ENCODE measurements around the gene RGS12. TPM values are rescaled to one million over a fixed set of nuclear protein-coding genes. Genes with fewer than 3 reads are reported as not detected.

The RGS12 gene
- total RNA-seq, 1 experiment from 2014 or later: 16.9 TPM

DNA sequence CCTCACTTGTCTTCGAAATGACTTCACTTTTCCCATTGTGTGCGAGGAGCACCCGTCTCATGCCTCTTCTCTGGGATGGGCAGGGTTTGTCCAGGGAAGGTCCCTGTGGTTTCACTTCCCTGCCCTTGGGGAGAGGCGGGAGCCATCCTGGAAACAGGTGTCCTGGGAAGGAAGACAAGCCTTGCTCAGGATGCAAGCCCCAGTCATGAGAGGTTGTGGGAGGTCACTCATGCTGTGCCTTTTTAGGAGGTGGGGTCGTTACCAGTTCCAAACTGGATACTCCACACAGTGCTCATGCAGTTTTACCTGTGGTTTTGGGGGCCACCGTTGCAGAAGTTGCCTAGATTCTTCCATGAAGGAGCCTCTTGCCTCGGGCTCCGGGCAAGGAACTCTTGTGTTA is 3.8 kb downstream of the RGS12 start:
- peaks cover 3% of the 10 kb centered on the region for H4K20me1 ChIP-seq (ENCODE audit: control insufficient read depth, insufficient read depth, insufficient read length)
- H3K18ac ChIP-seq (ENCODE audit: insufficient read length, low read depth, low read length): no peak overlapping the region
- H2BK12ac ChIP-seq (ENCODE audit: insufficient read length, low read depth, low read length): no peak overlapping the region
- no peak overlapping the region for H3K4me2 ChIP-seq (ENCODE audit: insufficient read depth, insufficient read length, low read length)
- Mint-ChIP-seq H3K27me3 (ENCODE audit: low read depth) (peaks cover 5% of the 10 kb centered on the region), H3K4me3 (no peak overlapping the region), H3K27ac (no peak overlapping the region; a peak in 1 of 7 replicates), H3K4me1 (peaks cover 37 to 53% of the 10 kb centered on the region in 2 experiments), H3K36me3 (ENCODE audit: insufficient read depth in 1 of 3, low read depth in 3 of 3) (no peaks in the 10 kb centered on the region; a peak in 1 of 7 replicates), H3K9me3 (no peaks in the 10 kb centered on the region)
- H2BK120ac ChIP-seq (ENCODE audit: low read depth, low read length, poor library complexity, severe bottlenecking): no peak overlapping the region
- TF ChIP-seq, protein P1, sequence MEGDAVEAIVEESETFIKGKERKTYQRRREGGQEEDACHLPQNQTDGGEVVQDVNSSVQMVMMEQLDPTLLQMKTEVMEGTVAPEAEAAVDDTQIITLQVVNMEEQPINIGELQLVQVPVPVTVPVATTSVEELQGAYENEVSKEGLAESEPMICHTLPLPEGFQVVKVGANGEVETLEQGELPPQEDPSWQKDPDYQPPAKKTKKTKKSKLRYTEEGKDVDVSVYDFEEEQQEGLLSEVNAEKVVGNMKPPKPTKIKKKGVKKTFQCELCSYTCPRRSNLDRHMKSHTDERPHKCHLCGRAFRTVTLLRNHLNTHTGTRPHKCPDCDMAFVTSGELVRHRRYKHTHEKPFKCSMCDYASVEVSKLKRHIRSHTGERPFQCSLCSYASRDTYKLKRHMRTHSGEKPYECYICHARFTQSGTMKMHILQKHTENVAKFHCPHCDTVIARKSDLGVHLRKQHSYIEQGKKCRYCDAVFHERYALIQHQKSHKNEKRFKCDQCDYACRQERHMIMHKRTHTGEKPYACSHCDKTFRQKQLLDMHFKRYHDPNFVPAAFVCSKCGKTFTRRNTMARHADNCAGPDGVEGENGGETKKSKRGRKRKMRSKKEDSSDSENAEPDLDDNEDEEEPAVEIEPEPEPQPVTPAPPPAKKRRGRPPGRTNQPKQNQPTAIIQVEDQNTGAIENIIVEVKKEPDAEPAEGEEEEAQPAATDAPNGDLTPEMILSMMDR (conservative IDR thresholded peaks at IDR 0.05): no peak
- no peak overlapping the region for H4K5ac ChIP-seq (ENCODE audit: insufficient read length, low read depth, low read length)
- no peak overlapping the region for H3K23ac ChIP-seq (ENCODE audit: insufficient read length, low read depth, low read length)
- no peak overlapping the region for H3T11ph ChIP-seq (ENCODE audit: low read length)
- H4K8ac ChIP-seq (replicated peaks; ENCODE audit: insufficient read length, low read depth, low read length): no peak overlapping the region
- H2BK20ac ChIP-seq (ENCODE audit: low read depth, low read length, poor library complexity, severe bottlenecking): no peak overlapping the region
- no peak overlapping the region for H2BK15ac ChIP-seq (ENCODE audit: low read depth, low read length)
- no peak overlapping the region for H3K14ac ChIP-seq (ENCODE audit: insufficient read depth, low read length)
- H3K56ac ChIP-seq (ENCODE audit: insufficient read length, low read depth, low read length): no peak overlapping the region
- no CpG with 5 or more reads among the region's 8 CpGs for WGBS (ENCODE audit: extremely low coverage, insufficient read length, low lambda C conversion rate)
- no peaks in the 10 kb centered on the region for H3K9me3 ChIP-seq (ENCODE audit: control insufficient read depth, low read depth, low read length)
- no peak overlapping the region for H2BK5ac ChIP-seq (ENCODE audit: insufficient read length, low read length)
- H3K4me1 ChIP-seq (ENCODE audit: insufficient read depth, low read length): no peaks in the 10 kb centered on the region
- H3K4ac ChIP-seq (ENCODE audit: low read depth, low read length): no peak overlapping the region
- no peak overlapping the region for H2AK5ac ChIP-seq (ENCODE audit: insufficient read length, low read length)
- no peak overlapping the region for H2AFZ ChIP-seq (ENCODE audit: low read length)
- H3K27ac ChIP-seq (ENCODE audit: insufficient read length, low read depth, low read length): no peak overlapping the region
- H3K27me3 ChIP-seq (ENCODE audit: insufficient read depth, low read length): no peaks in the 10 kb centered on the region; the same call in 1 of the 2 replicates
- H3K79me1 ChIP-seq (ENCODE audit: insufficient read depth, low read depth, low read length, poor library complexity, severe bottlenecking): no peaks in the 10 kb centered on the region
- no peak overlapping the region for H3K9ac ChIP-seq (ENCODE audit: extremely low read depth, insufficient read length, low read length)
- H4K91ac ChIP-seq (ENCODE audit: insufficient read length, low read depth, low read length): no peak overlapping the region
- DNase-seq: no peak
- H3K79me2 ChIP-seq (ENCODE audit: insufficient read depth, low read length): no peaks in the 10 kb centered on the region
- peaks cover 12% of the 10 kb centered on the region for H3K23me2 ChIP-seq (ENCODE audit: insufficient read length, low read depth, low read length, poor library complexity, severe bottlenecking)

Data from H9 (cell line).